K562 (cell line): ENCODE data around the gene HOXB4. TPM values are rescaled to one million over a fixed set of nuclear protein-coding genes. Genes with fewer than 3 reads are reported as not detected.

Experiments used
- ATF3 ChIP-seq, 2 experiments: fragments of 450-650 bp in 1 of 2; sonication (generic) in 1 of 2; formaldehyde crosslinking in 1 of 2; IDR thresholded peaks in 1 of 2; conservative IDR thresholded peaks in 1 of 2; 2 replicates each; pipeline versions ENCODE4 v1.6.1 to v1.8.1; 2016 to 2023; ENCODE audit warnings: mild to moderate bottlenecking in 2 of 2, moderate library complexity in 2 of 2, inconsistent platforms in 1 of 2, missing genetic modification reagents in 1 of 2
- C11orf30 ChIP-seq: fragments of 450-650 bp; IDR thresholded peaks from 2 replicates; pipeline ENCODE4 v1.6.1; 2016; ENCODE audit warnings: low read depth, mild to moderate bottlenecking
- CREM ChIP-seq: IDR thresholded peaks from 2 replicates; pipeline ENCODE4 v1.6.1; 2014; ENCODE audit warnings: antibody characterized with exemption, low read depth
- DPF2 ChIP-seq: fragments of 450-650 bp; IDR thresholded peaks from 2 replicates; pipeline ENCODE4 v1.6.1; 2016
- EWSR1 ChIP-seq: fragments of 450-650 bp; IDR thresholded peaks from 2 replicates; pipeline ENCODE4 v1.6.1; 2018; ENCODE audit warnings: borderline replicate concordance, mild to moderate bottlenecking, low read depth, moderate library complexity; ENCODE audit not compliant: partially characterized antibody
- FOXA1 ChIP-seq: fragments of 450-650 bp; IDR thresholded peaks from 2 replicates; pipeline ENCODE4 v1.6.1; 2016; ENCODE audit warnings: mild to moderate bottlenecking, borderline replicate concordance
- HNRNPK ChIP-seq: fragments of 200-400 bp; formaldehyde crosslinking; IDR thresholded peaks from one replicate; pipeline ENCODE4 v1.6.1; 2018; ENCODE audit warnings: mild to moderate bottlenecking, low read depth, low read length; ENCODE audit not compliant: poor library complexity, severe bottlenecking
- JUND ChIP-seq, 2 experiments: IDR thresholded peaks; 2 replicates in 1 of 2; 3 replicates in 1 of 2; pipeline ENCODE4 v1.6.1; 2011; ENCODE audit warnings: borderline replicate concordance in 2 of 2, low read depth in 2 of 2, low read length in 2 of 2, improper control_type of control experiment in 1 of 2, missing biosample characterization in 1 of 2, missing genetic modification characterization in 1 of 2, missing genetic modification reagents in 1 of 2
- KDM4B ChIP-seq, 2 experiments: fragments of 450-650 bp in 1 of 2; sonication (generic) in 1 of 2; IDR thresholded peaks; 2 replicates each; pipeline ENCODE4 v1.6.1; 2016 to 2017; ENCODE audit warnings: borderline replicate concordance in 2 of 2, antibody characterized with exemption in 1 of 2, low read depth in 1 of 2, mild to moderate bottlenecking in 1 of 2
- KDM5B ChIP-seq: fragments of 200-600 bp; sonication (generic); IDR thresholded peaks from 2 replicates; pipeline ENCODE4 v1.6.1; 2012; ENCODE audit warnings: low read depth, mild to moderate bottlenecking, moderate library complexity, low read length, control low read depth, inconsistent platforms; ENCODE audit not compliant: insufficient replicate concordance
- KLF13 ChIP-seq: fragments of 450-650 bp; IDR thresholded peaks from 2 replicates; pipeline ENCODE4 v1.6.1; 2016; ENCODE audit warnings: missing genetic modification characterization, low read depth, mild to moderate bottlenecking, missing compliant biosample characterization, moderate library complexity, borderline replicate concordance
- MAFG ChIP-seq: fragments of 450-650 bp; conservative IDR thresholded peaks from 2 replicates; pipeline ENCODE4 v1.6.1; 2016; ENCODE audit warnings: missing genetic modification characterization, missing compliant biosample characterization
- MED1 ChIP-seq: sonication (generic); formaldehyde crosslinking; IDR thresholded peaks from 2 replicates; pipeline ENCODE4 v1.8.1; 2023; ENCODE audit warnings: missing genetic modification reagents, borderline replicate concordance
- MIER1 ChIP-seq: fragments of 450-650 bp; IDR thresholded peaks from 2 replicates; pipeline ENCODE4 v1.6.1; 2016; ENCODE audit warnings: antibody characterized with exemption, mild to moderate bottlenecking, low read depth
- MITF ChIP-seq: IDR thresholded peaks from 2 replicates; pipeline ENCODE4 v1.6.1; 2014; ENCODE audit warnings: antibody characterized with exemption
- MTA3 ChIP-seq: fragments of 450-650 bp; formaldehyde crosslinking; IDR thresholded peaks from 2 replicates; pipeline ENCODE4 v1.6.1; 2017; ENCODE audit warnings: mild to moderate bottlenecking, borderline replicate concordance
- NCOA2 ChIP-seq, 2 experiments: fragments of 450-650 bp; IDR thresholded peaks; 2 replicates each; pipeline ENCODE4 v1.6.1; 2018; ENCODE audit warnings: mild to moderate bottlenecking in 2 of 2, moderate library complexity in 1 of 2; ENCODE audit not compliant: partially characterized antibody in 2 of 2
- NUFIP1 ChIP-seq: fragments of 450-650 bp; IDR thresholded peaks from 2 replicates; pipeline ENCODE4 v1.6.1; 2018; ENCODE audit not compliant: partially characterized antibody
- RFX5 ChIP-seq: IDR thresholded peaks from 2 replicates; pipeline ENCODE4 v1.6.1; 2011; ENCODE audit warnings: low read depth, mild to moderate bottlenecking, improper control_type of control experiment, low read length
- SREBF1 ChIP-seq: fragments of 150-350 bp; IDR thresholded peaks from 2 replicates; pipeline ENCODE4 v1.6.1; 2014; ENCODE audit warnings: antibody characterized with exemption, low read depth, low read length, borderline replicate concordance
- VEZF1 ChIP-seq: fragments of 200-800 bp; sonication (Bioruptor generic); IDR thresholded peaks from 2 replicates; pipeline ENCODE4 v1.6.1; 2017; ENCODE audit warnings: missing genetic modification characterization, missing compliant biosample characterization
- ZNF146 ChIP-seq: IDR thresholded peaks from one replicate; pipeline ENCODE4 v1.6.1; 2018; ENCODE audit warnings: missing compliant biosample characterization; ENCODE audit not compliant: unreplicated experiment
- ZNF282 ChIP-seq: sonication (generic); formaldehyde crosslinking; IDR thresholded peaks from 2 replicates; pipeline ENCODE4 v1.8.1; 2023; ENCODE audit warnings: missing genetic modification reagents
- ZNF561 ChIP-seq: fragments of 450-650 bp; formaldehyde crosslinking; conservative IDR thresholded peaks from 2 replicates; pipeline ENCODE4 v1.4.0; 2020; ENCODE audit warnings: mild to moderate bottlenecking, moderate library complexity
- ZNF583 ChIP-seq: fragments of 250-450 bp; sonication (Bioruptor Pico); IDR thresholded peaks from 2 replicates; pipeline ENCODE4 v1.4.0; 2020
- ZNF584 ChIP-seq: fragments of 200-800 bp; sonication (Bioruptor generic); IDR thresholded peaks from 2 replicates; pipeline ENCODE4 v1.6.1; 2016; ENCODE audit warnings: low read depth, mild to moderate bottlenecking, missing genetic modification characterization, missing compliant biosample characterization
- polyA plus RNA-seq, 8 experiments: library from polyadenylated mRNA; depleted of rRNA in 4 of 8; stranded (reverse) in 5 of 8; unstranded in 3 of 8; fragments of >200 nt; fragmentation: Nextera tagmentation in 2 of 8; fragmentation: Illumina TruSeq in 1 of 8; extraction: Ambion mirVana in 2 of 8; extraction: Trizol in 1 of 8; gene quantifications; 2 replicates each; pipeline versions ENCODE4 v1.2.1 to v1.2.3, GENCODE V29; 2011 to 2014; ENCODE audit warnings: inconsistent platforms in 1 of 8, missing spikeins in 1 of 8
- total RNA-seq, 7 experiments: library from RNA; depleted of rRNA in 6 of 7; stranded (reverse); fragments of >200 nt in 6 of 7; fragmentation: Illumina TruSeq in 2 of 7; extraction: Trizol in 2 of 7; gene quantifications; 2 replicates each; pipeline versions ENCODE4 v1.2.1 to v1.2.3, GENCODE V29; 2011 to 2021; ENCODE audit warnings: low replicate concordance in 1 of 7

The HOXB4 gene
- total and polyA plus RNA-seq, 9 of the 15 experiments (the other 6 are each of a cell fraction or from before 2014, with no cell fraction given): 1.6 to 34.9 (median 14.9) TPM

DNA sequence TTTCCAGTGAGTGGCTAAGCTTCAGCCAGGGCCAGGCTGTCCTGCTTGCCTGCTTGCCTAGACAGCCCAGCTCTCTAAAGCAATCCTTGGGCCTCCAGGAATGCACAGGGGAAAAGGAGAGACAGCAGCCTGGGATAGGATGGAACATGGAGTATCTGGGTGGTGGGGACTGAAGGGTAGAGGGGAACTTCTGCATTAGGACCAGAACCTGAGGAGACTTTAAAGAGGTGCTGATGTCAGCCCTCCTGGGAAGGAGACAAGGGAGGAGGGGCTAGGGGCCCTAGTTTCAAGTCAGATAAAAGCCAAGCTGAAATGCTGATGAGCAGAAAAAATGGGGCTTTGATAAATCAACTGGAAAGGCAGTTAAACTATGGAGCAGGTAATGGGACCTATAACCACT lies 30.9 kb upstream of the HOXB4 start (continued):
- TF ChIP-seq ATF3 (IDR thresholded peaks at IDR 0.05): 0 out of 2 replicates have a peak, but pooled peaks have one; percentile 15
- TF ChIP-seq ATF3 (CRISPR knock-in tag; conservative IDR thresholded peaks at IDR 0.05): no peak
- no peak for TF ChIP-seq MIER1
- no peak for TF ChIP-seq ZNF146 (CRISPR knock-in tag)
- peak; percentile 91 for TF ChIP-seq C11orf30
- no peak for TF ChIP-seq NUFIP1
- TF ChIP-seq EWSR1: no peak
- TF ChIP-seq ZNF282 (CRISPR knock-in tag): no peak
- TF ChIP-seq VEZF1 (CRISPR knock-in tag): 0 out of 2 replicates have a peak, but pooled peaks have one; percentile 27
- no peak for TF ChIP-seq CREM
- no peak for TF ChIP-seq MED1 (CRISPR knock-in tag)
- no peak for TF ChIP-seq ZNF583 (CRISPR knock-in tag)
- TF ChIP-seq KDM4B (IDR thresholded peaks at IDR 0.05; ENCODE audit: borderline replicate concordance in 2 of 2, low read depth in 1 of 2): no peak
- peak; percentile 75 for TF ChIP-seq MAFG (tag)
- no peak for TF ChIP-seq FOXA1
- TF ChIP-seq ZNF584 (CRISPR knock-in tag): no peak
- TF ChIP-seq HNRNPK: no peak
- no peak for TF ChIP-seq RFX5
- TF ChIP-seq KDM5B: no peak
- no peak for TF ChIP-seq SREBF1
- no peak for TF ChIP-seq KLF13
- 0 out of 2 replicates have a peak, but pooled peaks have one; percentile 31 for TF ChIP-seq JUND (IDR thresholded peaks at IDR 0.05; ENCODE audit: borderline replicate concordance, low read depth, low read length)
- TF ChIP-seq JUND (tag; IDR thresholded peaks at IDR 0.05; ENCODE audit: borderline replicate concordance, low read depth, low read length): 0 out of 3 replicates have a peak, but pooled peaks have one; percentile 20
- no peak for TF ChIP-seq MITF
- TF ChIP-seq NCOA2 (IDR thresholded peaks at IDR 0.05; ENCODE audit: partially characterized antibody in 2 of 2): no peak
- 0 out of 2 replicates have a peak, but pooled peaks have one; percentile 9 for TF ChIP-seq DPF2
- TF ChIP-seq ZNF561 (CRISPR knock-in tag): no peak
- TF ChIP-seq MTA3: no peak
